H1 (cell line): ENCODE data around the gene PLXND1. TPM values are rescaled to one million over a fixed set of nuclear protein-coding genes. Genes with fewer than 3 reads are reported as not detected.

Source experiments
- ASH2L ChIP-seq: fragments of 200-600, 300-600 bp; sonication (generic); IDR thresholded peaks from one replicate; pipeline ENCODE4 v1.7.1; 2017; ENCODE audit warnings: low read length
- JUND ChIP-seq: IDR thresholded peaks from 2 replicates; pipeline ENCODE4 v1.6.1; 2011; ENCODE audit warnings: mild to moderate bottlenecking, improper control_type of control experiment, low read length
- MAFK ChIP-seq: IDR thresholded peaks from 2 replicates; pipeline ENCODE4 v1.6.1; 2012; ENCODE audit warnings: low read depth, mild to moderate bottlenecking, improper control_type of control experiment, low read length
- POU5F1 ChIP-seq: IDR thresholded peaks from 2 replicates; pipeline ENCODE4 v1.6.1; 2011; ENCODE audit warnings: low read depth, mild to moderate bottlenecking, low read length, moderate library complexity
- RBBP5 ChIP-seq: IDR thresholded peaks from 2 replicates; pipeline ENCODE4 v1.7.1; 2012; ENCODE audit warnings: low read depth, mild to moderate bottlenecking, inconsistent platforms, low read length, moderate library complexity, borderline replicate concordance
- polyA plus RNA-seq, 7 experiments: library from polyadenylated mRNA; depleted of rRNA in 3 of 7; stranded (reverse) in 5 of 7; unstranded in 2 of 7; fragments of >200 nt in 5 of 7; fragments of 200-250 nt in 2 of 7; gene quantifications; 1 replicate in 5 of 7; 2 replicates in 1 of 7; 4 replicates in 1 of 7; pipeline versions ENCODE4 v1.2.1 to v1.2.3, GENCODE V29; 2011 to 2013; ENCODE audit warnings: missing spikeins in 2 of 7, mixed read lengths in 2 of 7
- total RNA-seq: library from RNA; stranded (reverse); fragmentation: NEBNext Ultra II Directional; extraction: Animal tissue kit (Norgen Biotek cat#: 25700); gene quantifications from 2 replicates; pipeline ENCODE4 v1.2.1, GENCODE V29; 2021

Gene PLXND1
- total and polyA plus RNA-seq, 2 of the 8 experiments (the other 6 are each of a cell fraction or from before 2014, with no cell fraction given): 17.7 to 66.4 TPM

DNA sequence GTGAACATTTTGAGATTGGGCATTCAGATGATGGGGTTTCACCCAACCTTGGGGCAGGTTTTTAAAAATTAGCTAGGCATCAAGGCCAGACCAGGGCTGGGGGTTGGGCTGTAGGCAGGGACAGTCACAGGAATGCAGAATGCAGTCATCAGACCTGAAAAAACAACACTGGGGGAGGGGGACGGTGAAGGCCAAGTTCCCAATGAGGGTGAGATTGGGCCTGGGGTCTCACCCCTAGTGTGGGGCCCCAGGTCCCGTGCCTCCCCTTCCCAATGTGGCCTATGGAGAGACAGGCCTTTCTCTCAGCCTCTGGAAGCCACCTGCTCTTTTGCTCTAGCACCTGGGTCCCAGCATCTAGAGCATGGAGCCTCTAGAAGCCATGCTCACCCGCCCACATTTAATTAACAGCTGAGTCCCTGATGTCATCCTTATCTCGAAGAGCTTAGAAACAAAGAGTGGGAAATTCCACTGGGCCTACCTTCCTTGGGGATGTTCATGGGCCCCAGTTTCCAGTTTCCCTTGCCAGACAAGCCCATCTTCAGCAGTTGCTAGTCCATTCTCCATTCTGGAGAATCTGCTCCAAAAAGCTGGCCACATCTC is 71.9 kb downstream of the PLXND1 start (continued):
- TF ChIP-seq POU5F1 (no peak), MAFK (no peak), JUND (no peak), RBBP5 (no peak), ASH2L (no peak)
- TF ChIP-seq, all 59 proteins: peak for 0
